Measurements from ENCODE around the gene ERC2.

ERC2 gene

DNA sequence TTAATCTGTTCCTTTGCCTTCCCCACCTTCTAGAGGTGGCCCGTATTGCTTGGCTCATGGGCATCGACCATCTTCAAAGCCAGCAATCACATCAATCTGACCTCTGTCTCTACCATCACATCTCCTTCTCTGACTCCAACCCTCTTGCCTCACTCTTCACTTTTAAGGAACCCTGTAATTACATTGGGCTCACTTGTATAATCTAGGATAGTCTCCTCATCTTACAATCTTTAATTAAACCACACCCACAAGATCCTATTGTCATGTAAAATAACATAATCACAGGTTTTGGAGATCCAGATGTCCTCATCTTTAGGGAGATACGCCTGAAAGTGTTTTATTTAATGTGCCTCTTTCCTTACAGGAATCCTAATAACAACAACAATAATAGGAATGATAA lies 234.5 kb downstream of the ERC2 start:
- H3K36me3 ChIP-seq (ENCODE audit: control insufficient read depth in 1 of 2, insufficient read depth in 2 of 2, low read length in 2 of 2): no peaks in the 10 kb centered on the region
- H3K4me1 ChIP-seq (ENCODE audit: control insufficient read depth in 1 of 2, insufficient read depth in 2 of 2, low read length in 2 of 2): no peaks in the 10 kb centered on the region
- no peak overlapping the region for H3K4me3 ChIP-seq (ENCODE audit: low read depth in 1 of 2, low read length in 2 of 2)
- H3K9me3 ChIP-seq (ENCODE audit: control insufficient read depth in 1 of 2, low read length in 2 of 2): no peaks in the 10 kb centered on the region
- no peak overlapping the region for H3K9ac ChIP-seq (ENCODE audit: low read depth in 1 of 2, low read length in 2 of 2)
- H3K27me3 ChIP-seq (ENCODE audit: control insufficient read depth in 1 of 2, insufficient read depth in 2 of 2, low read length in 2 of 2): no peaks in the 10 kb centered on the region
- no peak overlapping the region for H3K27ac ChIP-seq (ENCODE audit: low read depth, low read length)

DNA sequence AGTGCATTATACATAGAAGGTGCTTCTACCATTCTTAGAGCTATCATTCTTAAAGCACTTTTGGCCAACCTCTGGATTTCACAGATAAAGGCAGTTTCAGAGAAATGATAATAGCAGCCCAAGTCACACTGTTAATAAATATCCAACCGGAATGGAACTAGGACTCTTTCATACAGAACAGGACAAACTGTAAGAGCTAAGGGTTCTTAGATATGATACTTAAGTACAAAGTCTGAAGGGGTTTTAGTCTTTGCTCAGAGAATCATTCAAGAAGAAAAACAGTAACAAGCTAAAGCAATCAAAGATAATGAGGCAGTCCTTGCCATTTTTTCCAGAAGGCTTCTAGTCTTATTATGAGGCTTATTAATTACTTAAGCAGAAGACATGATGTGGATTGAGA lies 239.0 kb downstream of the ERC2 start:
- Histone ChIP-seq H3K36me3 (ENCODE audit: control insufficient read depth in 1 of 2, insufficient read depth in 2 of 2, low read length in 2 of 2) (no peaks in the 10 kb centered on the region), H3K9me3 (ENCODE audit: control insufficient read depth in 1 of 2, low read length in 2 of 2) (no peaks in the 10 kb centered on the region), H3K4me1 (ENCODE audit: control insufficient read depth in 1 of 2, insufficient read depth in 2 of 2, low read length in 2 of 2) (no peaks in the 10 kb centered on the region), H3K27ac (ENCODE audit: low read depth, low read length) (no peak overlapping the region), H3K9ac (ENCODE audit: low read depth in 1 of 2, low read length in 2 of 2) (no peak overlapping the region), H3K4me3 (ENCODE audit: low read depth in 1 of 2, low read length in 2 of 2) (no peak overlapping the region), H3K27me3 (ENCODE audit: control insufficient read depth in 1 of 2, insufficient read depth in 2 of 2, low read length in 2 of 2) (no peaks in the 10 kb centered on the region)

DNA sequence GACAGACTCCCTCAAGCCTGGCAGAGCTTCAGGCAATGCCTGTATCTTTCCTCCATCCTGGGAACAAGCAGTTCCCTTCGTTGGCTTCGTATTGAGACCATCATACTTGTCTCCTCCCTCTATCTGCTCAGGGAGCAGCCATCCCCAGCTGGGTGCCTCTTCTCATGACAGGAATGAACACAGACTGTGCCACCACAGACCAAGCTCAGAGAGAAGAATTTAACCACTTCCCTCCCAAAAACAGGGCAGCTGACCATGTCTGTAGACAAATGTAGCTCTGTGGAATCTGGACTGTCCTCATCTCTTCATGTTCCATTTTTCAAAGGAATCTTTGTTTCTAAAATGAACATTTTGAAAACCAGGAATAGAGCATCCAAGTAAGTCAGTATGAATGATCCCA lies 245.4 kb downstream of the ERC2 start:
- Histone ChIP-seq H3K9ac (ENCODE audit: low read depth in 1 of 2, low read length in 2 of 2) (no peak overlapping the region), H3K4me3 (ENCODE audit: low read depth in 1 of 2, low read length in 2 of 2) (no peak overlapping the region), H3K36me3 (ENCODE audit: control insufficient read depth in 1 of 2, insufficient read depth in 2 of 2, low read length in 2 of 2) (no peaks in the 10 kb centered on the region), H3K9me3 (ENCODE audit: control insufficient read depth in 1 of 2, low read length in 2 of 2) (no peaks in the 10 kb centered on the region), H3K27ac (ENCODE audit: low read depth, low read length) (no peak overlapping the region), H3K4me1 (ENCODE audit: control insufficient read depth in 1 of 2, insufficient read depth in 2 of 2, low read length in 2 of 2) (no peaks in the 10 kb centered on the region), H3K27me3 (ENCODE audit: control insufficient read depth in 1 of 2, insufficient read depth in 2 of 2, low read length in 2 of 2) (no peaks in the 10 kb centered on the region)

DNA sequence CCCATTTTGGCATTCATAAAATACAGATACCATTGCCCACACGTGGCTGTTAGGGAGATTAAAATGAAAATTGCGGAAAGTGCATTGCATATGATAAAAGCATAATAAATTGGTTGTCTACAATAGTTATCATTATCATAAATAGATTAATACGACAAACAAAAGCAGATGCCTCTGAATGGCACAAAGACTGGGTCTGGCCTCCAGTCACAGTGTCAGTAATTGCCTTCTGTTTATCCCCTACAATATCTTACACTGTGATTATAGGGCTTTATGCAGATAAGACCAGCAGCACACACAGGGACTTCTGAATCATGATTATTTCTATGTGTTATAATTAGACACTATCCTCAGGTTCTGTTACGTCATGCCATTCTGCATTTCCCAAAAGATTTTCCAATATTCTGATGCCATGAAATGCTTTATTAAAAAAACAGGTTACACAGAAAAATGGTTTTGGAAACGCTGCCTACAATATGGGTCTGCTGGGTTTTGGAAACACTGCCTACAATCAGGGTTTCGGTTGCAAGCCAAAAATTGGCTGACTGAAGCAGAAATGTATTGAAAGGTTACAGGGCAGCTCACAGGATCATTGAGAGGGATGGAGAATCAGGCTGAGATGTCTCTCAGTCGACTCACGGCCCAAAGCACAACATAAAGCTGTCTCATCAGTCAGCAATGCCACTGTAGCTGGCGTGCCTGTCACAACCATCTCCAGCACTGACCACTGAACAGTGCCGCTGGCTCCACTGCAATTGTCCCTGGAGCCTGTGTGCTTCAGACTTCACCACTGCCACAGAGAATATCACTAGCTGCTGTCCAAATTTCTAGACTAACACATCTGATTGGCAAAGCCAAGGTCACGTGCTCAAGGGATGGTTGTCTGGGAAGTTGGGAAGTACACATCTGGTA lies 248.1 kb downstream of the ERC2 start:
- H3K4me3 ChIP-seq (ENCODE audit: low read depth in 1 of 2, low read length in 2 of 2): no peak overlapping the region

DNA sequence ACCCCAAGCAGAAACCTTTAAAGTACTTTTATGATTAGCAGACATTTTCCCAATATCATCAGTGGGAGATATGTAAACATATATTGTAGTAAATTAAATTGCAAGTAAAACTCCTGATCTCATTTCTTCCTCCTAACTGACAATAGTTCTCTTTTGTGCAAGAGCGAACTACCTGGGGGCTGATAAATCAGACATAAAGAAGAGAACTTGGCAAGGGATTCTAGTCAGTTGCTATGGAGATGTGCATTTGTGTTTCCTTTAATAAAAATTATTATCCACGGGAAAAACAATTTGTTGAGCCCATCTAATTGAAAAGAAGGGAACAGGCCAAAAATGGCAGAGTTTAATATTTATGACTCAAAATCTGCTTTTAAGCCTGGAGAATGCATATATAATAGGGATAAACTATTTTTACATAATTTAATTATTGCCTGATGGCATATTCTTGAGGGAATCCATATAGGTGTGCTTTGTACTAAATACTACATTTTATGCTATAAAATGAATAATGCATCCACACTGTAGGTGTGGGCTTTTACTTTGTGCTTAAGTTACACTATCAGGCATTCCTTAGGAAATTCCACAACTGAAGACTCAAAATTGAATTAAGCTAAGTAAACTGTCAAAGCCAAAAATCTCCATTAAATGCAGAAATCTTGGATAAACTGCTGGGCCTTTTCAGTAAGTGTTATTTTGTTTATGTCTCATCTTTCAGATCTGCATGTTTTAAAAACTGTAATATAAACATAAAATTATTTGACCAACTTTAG lies 258.1 kb downstream of the ERC2 start:
- no peaks in the 10 kb centered on the region for H3K27me3 ChIP-seq (ENCODE audit: control insufficient read depth in 1 of 2, insufficient read depth in 2 of 2, low read length in 2 of 2)

More for the DNA sequence above, 248.1 kb downstream of the ERC2 start:
- H3K4me1 ChIP-seq (ENCODE audit: control insufficient read depth in 1 of 2, insufficient read depth in 2 of 2, low read length in 2 of 2): no peaks in the 10 kb centered on the region
- H3K27ac ChIP-seq (ENCODE audit: low read depth, low read length): no peak overlapping the region
- no peaks in the 10 kb centered on the region for H3K27me3 ChIP-seq (ENCODE audit: control insufficient read depth in 1 of 2, insufficient read depth in 2 of 2, low read length in 2 of 2)
- H3K36me3 ChIP-seq (ENCODE audit: control insufficient read depth in 1 of 2, insufficient read depth in 2 of 2, low read length in 2 of 2): no peaks in the 10 kb centered on the region
- no peaks in the 10 kb centered on the region for H3K9me3 ChIP-seq (ENCODE audit: control insufficient read depth in 1 of 2, low read length in 2 of 2)
- H3K9ac ChIP-seq (ENCODE audit: low read depth in 1 of 2, low read length in 2 of 2): no peak overlapping the region

DNA sequence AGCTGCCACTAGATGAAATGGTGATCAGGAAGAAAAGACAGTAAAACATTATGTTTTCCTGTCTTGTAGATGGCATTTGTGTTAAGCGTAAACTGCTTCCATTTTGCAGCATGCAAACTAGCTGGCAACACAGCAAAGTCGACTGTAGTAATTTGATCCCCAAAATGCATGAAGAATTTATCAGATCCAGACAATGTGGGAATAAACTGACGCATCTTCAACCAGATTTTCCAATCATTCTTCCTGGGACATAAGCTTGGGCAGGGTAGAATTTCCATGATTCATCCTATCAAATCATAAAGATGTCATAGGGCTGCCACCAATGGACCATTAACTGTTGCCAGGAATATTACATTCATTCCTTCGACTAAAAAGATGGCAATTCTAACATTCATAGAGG lies 260.3 kb downstream of the ERC2 start:
- Histone ChIP-seq H3K9me3 (ENCODE audit: control insufficient read depth in 1 of 2, low read length in 2 of 2) (no peaks in the 10 kb centered on the region), H3K4me1 (ENCODE audit: control insufficient read depth in 1 of 2, insufficient read depth in 2 of 2, low read length in 2 of 2) (no peaks in the 10 kb centered on the region), H3K27ac (ENCODE audit: low read depth, low read length) (no peak overlapping the region), H3K36me3 (ENCODE audit: control insufficient read depth in 1 of 2, insufficient read depth in 2 of 2, low read length in 2 of 2) (no peaks in the 10 kb centered on the region), H3K27me3 (ENCODE audit: control insufficient read depth in 1 of 2, insufficient read depth in 2 of 2, low read length in 2 of 2) (no peaks in the 10 kb centered on the region), H3K9ac (ENCODE audit: low read depth in 1 of 2, low read length in 2 of 2) (no peak overlapping the region), H3K4me3 (ENCODE audit: low read depth in 1 of 2, low read length in 2 of 2) (no peak overlapping the region)

More for the DNA sequence above, 258.1 kb downstream of the ERC2 start:
- Histone ChIP-seq H3K9ac (ENCODE audit: low read depth in 1 of 2, low read length in 2 of 2) (no peak overlapping the region), H3K9me3 (ENCODE audit: control insufficient read depth in 1 of 2, low read length in 2 of 2) (no peaks in the 10 kb centered on the region), H3K4me1 (ENCODE audit: control insufficient read depth in 1 of 2, insufficient read depth in 2 of 2, low read length in 2 of 2) (no peaks in the 10 kb centered on the region), H3K36me3 (ENCODE audit: control insufficient read depth in 1 of 2, insufficient read depth in 2 of 2, low read length in 2 of 2) (no peaks in the 10 kb centered on the region), H3K27ac (ENCODE audit: low read depth, low read length) (no peak overlapping the region), H3K4me3 (ENCODE audit: low read depth in 1 of 2, low read length in 2 of 2) (no peak overlapping the region)

DNA sequence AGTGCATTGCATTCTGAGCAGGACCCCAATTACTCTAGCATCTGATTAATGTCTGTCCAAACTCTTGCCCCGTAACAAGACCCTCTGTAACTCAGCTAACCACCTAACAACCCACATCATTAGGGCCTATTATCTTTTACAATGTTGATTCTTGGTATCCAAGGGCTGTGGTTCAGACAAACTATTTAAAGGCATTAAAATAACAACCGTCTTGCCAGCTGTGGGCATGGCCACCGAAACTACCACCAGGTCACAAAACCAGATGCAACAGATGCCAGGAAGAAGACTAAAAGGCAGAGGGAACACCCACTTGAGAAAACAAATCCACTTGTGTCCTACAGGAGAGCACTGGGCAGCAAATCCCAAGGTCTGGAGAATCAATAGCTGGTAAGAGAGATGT lies 262.9 kb downstream of the ERC2 start:
- no peaks in the 10 kb centered on the region for H3K4me1 ChIP-seq (ENCODE audit: control insufficient read depth in 1 of 2, insufficient read depth in 2 of 2, low read length in 2 of 2)
- H3K36me3 ChIP-seq (ENCODE audit: control insufficient read depth in 1 of 2, insufficient read depth in 2 of 2, low read length in 2 of 2): no peaks in the 10 kb centered on the region
- no peak overlapping the region for H3K27ac ChIP-seq (ENCODE audit: low read depth, low read length)
- H3K9ac ChIP-seq (ENCODE audit: low read depth in 1 of 2, low read length in 2 of 2): no peak overlapping the region
- no peak overlapping the region for H3K4me3 ChIP-seq (ENCODE audit: low read depth in 1 of 2, low read length in 2 of 2)
- no peaks in the 10 kb centered on the region for H3K27me3 ChIP-seq (ENCODE audit: control insufficient read depth in 1 of 2, insufficient read depth in 2 of 2, low read length in 2 of 2)
- H3K9me3 ChIP-seq (ENCODE audit: control insufficient read depth in 1 of 2, low read length in 2 of 2): no peaks in the 10 kb centered on the region

DNA sequence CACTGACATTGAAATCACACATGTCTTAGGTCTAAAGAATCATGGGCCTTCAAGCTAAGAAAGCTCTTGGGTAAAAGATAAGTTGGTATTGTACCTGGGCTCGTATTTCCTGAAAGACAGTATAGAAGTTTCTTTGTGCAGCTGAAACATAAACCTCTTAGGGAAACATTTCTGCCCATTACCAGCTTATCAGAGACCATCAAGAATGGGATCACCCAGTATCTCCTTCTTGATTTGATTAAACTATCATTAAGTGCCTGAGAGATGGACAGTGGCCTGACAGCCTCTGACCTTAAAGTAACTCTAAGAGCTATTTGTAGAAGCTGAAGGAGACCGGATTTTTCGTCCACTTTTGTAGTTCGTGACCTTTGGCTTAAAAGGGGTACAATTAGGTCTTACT lies 265.3 kb downstream of the ERC2 start:
- Histone ChIP-seq H3K27me3 (ENCODE audit: control insufficient read depth in 1 of 2, insufficient read depth in 2 of 2, low read length in 2 of 2) (no peaks in the 10 kb centered on the region), H3K9ac (ENCODE audit: low read depth in 1 of 2, low read length in 2 of 2) (no peak overlapping the region), H3K4me3 (ENCODE audit: low read depth in 1 of 2, low read length in 2 of 2) (no peak overlapping the region), H3K4me1 (ENCODE audit: control insufficient read depth in 1 of 2, insufficient read depth in 2 of 2, low read length in 2 of 2) (no peaks in the 10 kb centered on the region), H3K27ac (ENCODE audit: low read depth, low read length) (no peak overlapping the region), H3K36me3 (ENCODE audit: control insufficient read depth in 1 of 2, insufficient read depth in 2 of 2, low read length in 2 of 2) (no peaks in the 10 kb centered on the region), H3K9me3 (ENCODE audit: control insufficient read depth in 1 of 2, low read length in 2 of 2) (no peaks in the 10 kb centered on the region)

DNA sequence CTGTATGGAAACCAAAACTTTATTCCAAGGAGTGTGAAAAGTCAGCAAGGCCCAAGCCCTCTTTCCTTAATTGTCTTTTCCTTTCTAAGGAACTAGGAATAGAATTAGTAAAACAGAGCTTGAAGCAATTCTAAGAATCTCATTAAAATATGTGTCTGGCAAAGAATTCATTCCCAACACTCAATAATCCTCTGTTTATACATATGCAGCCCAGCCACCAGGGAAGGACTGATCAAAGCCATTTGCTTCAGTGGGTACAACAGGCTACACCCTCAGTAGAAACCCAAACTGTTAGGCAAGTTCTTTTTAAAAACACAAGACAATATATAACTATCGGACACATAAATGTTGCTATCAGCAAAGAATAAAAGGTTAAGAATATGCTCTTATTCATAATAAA lies 266.9 kb downstream of the ERC2 start:
- Histone ChIP-seq H3K36me3 (ENCODE audit: control insufficient read depth in 1 of 2, insufficient read depth in 2 of 2, low read length in 2 of 2) (no peaks in the 10 kb centered on the region), H3K27me3 (ENCODE audit: control insufficient read depth in 1 of 2, insufficient read depth in 2 of 2, low read length in 2 of 2) (no peaks in the 10 kb centered on the region), H3K9me3 (ENCODE audit: control insufficient read depth in 1 of 2, low read length in 2 of 2) (no peaks in the 10 kb centered on the region), H3K4me1 (ENCODE audit: control insufficient read depth in 1 of 2, insufficient read depth in 2 of 2, low read length in 2 of 2) (no peaks in the 10 kb centered on the region), H3K9ac (ENCODE audit: low read depth in 1 of 2, low read length in 2 of 2) (no peak overlapping the region), H3K4me3 (ENCODE audit: low read depth in 1 of 2, low read length in 2 of 2) (no peak overlapping the region), H3K27ac (ENCODE audit: low read depth, low read length) (no peak overlapping the region)

DNA sequence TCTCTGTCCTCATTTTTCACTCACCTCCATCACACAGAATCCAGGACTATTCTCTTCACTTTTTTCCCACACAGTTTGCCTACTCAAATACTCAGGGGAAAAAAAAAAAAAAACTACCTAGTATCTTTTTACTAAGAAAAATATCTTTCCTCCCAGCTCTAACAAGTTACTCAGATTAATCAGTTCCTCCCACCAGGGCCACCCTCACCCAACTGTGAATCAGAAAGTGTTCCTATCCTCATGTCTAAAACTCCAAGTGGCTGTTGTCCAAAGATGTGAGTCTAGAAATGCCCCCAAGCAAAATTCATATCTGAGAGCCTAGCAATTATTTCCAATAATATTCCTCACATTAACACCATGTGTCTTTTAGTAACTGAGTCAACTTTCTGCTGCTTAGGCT lies 268.0 kb downstream of the ERC2 start:
- H3K9ac ChIP-seq (ENCODE audit: low read depth in 1 of 2, low read length in 2 of 2): no peak overlapping the region
- no peak overlapping the region for H3K4me3 ChIP-seq (ENCODE audit: low read depth in 1 of 2, low read length in 2 of 2)
- H3K9me3 ChIP-seq (ENCODE audit: control insufficient read depth in 1 of 2, low read length in 2 of 2): no peaks in the 10 kb centered on the region
- H3K4me1 ChIP-seq (ENCODE audit: control insufficient read depth in 1 of 2, insufficient read depth in 2 of 2, low read length in 2 of 2): no peaks in the 10 kb centered on the region
- H3K27me3 ChIP-seq (ENCODE audit: control insufficient read depth in 1 of 2, insufficient read depth in 2 of 2, low read length in 2 of 2): no peaks in the 10 kb centered on the region
- no peak overlapping the region for H3K27ac ChIP-seq (ENCODE audit: low read depth, low read length)
- no peaks in the 10 kb centered on the region for H3K36me3 ChIP-seq (ENCODE audit: control insufficient read depth in 1 of 2, insufficient read depth in 2 of 2, low read length in 2 of 2)
